ENCODE results near the gene COBLL1. TPM values are rescaled to one million over a fixed set of nuclear protein-coding genes. Genes with fewer than 3 reads are reported as not detected.

COBLL1 gene
- total and polyA plus RNA-seq, 4 donors, result 16.3 to 114 (median 36.4) TPM

GRCh38 chr2:164847981-164848741 is 6.5 kb upstream of the COBLL1 start:
- DNase-seq (ENCODE audit: low spot score), result no peak
- 74% methylated on average over 2 of the region's 2 CpGs for WGBS
- Histone ChIP-seq H3K4me3 (ENCODE audit: low read depth in 1 of 3, low read length in 3 of 3) (no peak overlapping the region), H3K9ac (ENCODE audit: low read depth in 1 of 2, low read length in 2 of 2) (no peak overlapping the region), H3K27ac (ENCODE audit: low read depth in 1 of 2, low read length in 2 of 2) (no peak overlapping the region), H3K36me3 (ENCODE audit: control insufficient read depth in 4 of 4, insufficient read depth in 3 of 4, low read depth in 1 of 4, low read length in 3 of 4) (no peaks in the 10 kb centered on the region), H3K4me1 (ENCODE audit: control insufficient read depth in 4 of 4, insufficient read depth in 4 of 4, low read length in 3 of 4) (peaks cover 0 to 8% (median 5%) of the 10 kb centered on the region in 4 donors), H3K9me3 (ENCODE audit: control insufficient read depth in 4 of 4, low read length in 3 of 4) (no peaks in the 10 kb centered on the region), H3K27me3 (ENCODE audit: control insufficient read depth in 4 of 4, insufficient read depth in 4 of 4, low read length in 3 of 4) (no peaks in the 10 kb centered on the region)
- TF ChIP-seq NR2F2 (IDR thresholded peaks at IDR 0.05) (no peak), YY1 (IDR thresholded peaks at IDR 0.05) (peak; percentile 41)

- no peak overlapping the region for H3K27ac ChIP-seq (ENCODE audit: low read depth in 1 of 2, low read length in 2 of 2)
- WGBS, result 82% methylated on average over 4 of the region's 4 CpGs
These were observed 5.7 kb upstream of the COBLL1 start for GRCh38 chr2:164847291-164847690.

More at GRCh38 chr2:164847291-164847690, 5.7 kb upstream of the COBLL1 start:
- Histone ChIP-seq H3K4me3 (ENCODE audit: low read depth in 1 of 3, low read length in 3 of 3) (no peak overlapping the region), H3K9ac (ENCODE audit: low read depth in 1 of 2, low read length in 2 of 2) (no peak overlapping the region), H3K4me1 (ENCODE audit: control insufficient read depth in 4 of 4, insufficient read depth in 4 of 4, low read length in 3 of 4) (peaks cover 0 to 15% (median 12%) of the 10 kb centered on the region in 4 donors), H3K27me3 (ENCODE audit: control insufficient read depth in 4 of 4, insufficient read depth in 4 of 4, low read length in 3 of 4) (no peaks in the 10 kb centered on the region), H3K9me3 (ENCODE audit: control insufficient read depth in 4 of 4, low read length in 3 of 4) (no peaks in the 10 kb centered on the region), H3K36me3 (ENCODE audit: control insufficient read depth in 4 of 4, insufficient read depth in 3 of 4, low read depth in 1 of 4, low read length in 3 of 4) (no peaks in the 10 kb centered on the region)
- TF ChIP-seq ATF3 (IDR thresholded peaks at IDR 0.05), result no peak
- TF ChIP-seq EGR1 (IDR thresholded peaks at IDR 0.05; ENCODE audit: low read depth in 2 of 2), result no peak
- TF ChIP-seq FOXA2 (IDR thresholded peaks at IDR 0.05), result no peak
- no peak for TF ChIP-seq HNF4A (conservative IDR thresholded peaks at IDR 0.05)
- TF ChIP-seq REST (IDR thresholded peaks at IDR 0.05), result no peak
- no peak for TF ChIP-seq ZBTB33 (IDR thresholded peaks at IDR 0.05)
- no peak for TF ChIP-seq MAX (IDR thresholded peaks at IDR 0.05)
- no peak for TF ChIP-seq YY1 (IDR thresholded peaks at IDR 0.05)
- no peak for TF ChIP-seq SP1 (IDR thresholded peaks at IDR 0.05)
- no peak for TF ChIP-seq HNF4G (IDR thresholded peaks at IDR 0.05)
- no peak for TF ChIP-seq NR2F2 (IDR thresholded peaks at IDR 0.05)
- DNase-seq (ENCODE audit: low spot score), result no peak
